Peyer's patch (tissue), 4 donors: Measurements from ENCODE around the gene TBX10.
A peak's percentile ranks its signal among the peaks of the same experiment; 100 is the strongest.

Source experiments
- CTCF ChIP-seq, 6 experiments: fragments of 450-650 bp in 4 of 6; fragments of 200-600 bp in 2 of 6; sonication (generic) in 1 of 6; IDR thresholded peaks; one replicate each; pipeline ENCODE4 v1.5.1; 2017 to 2019; ENCODE audit warnings: antibody characterized with exemption in 6 of 6, mild to moderate bottlenecking in 3 of 6, moderate library complexity in 1 of 6
- POLR2A ChIP-seq, 2 donors: fragments of 450-650 bp; IDR thresholded peaks; one replicate each; pipeline ENCODE4 v1.5.1; 2017; ENCODE audit warnings: antibody characterized with exemption in 2 of 2, mild to moderate bottlenecking in 2 of 2, moderate library complexity in 2 of 2

- peak; percentile 81 to 84 for TF ChIP-seq POLR2A (IDR thresholded peaks at IDR 0.05)
- TF ChIP-seq CTCF (IDR thresholded peaks at IDR 0.05): peak; percentile 57 to 85 (median 72)
These were observed 56.0 kb downstream of the TBX10 start, which contains the start of gene GSTP1 for GRCh38 chr11:67583247-67584204.
